ENCODE measurements around the gene CBLL1.

DNA sequence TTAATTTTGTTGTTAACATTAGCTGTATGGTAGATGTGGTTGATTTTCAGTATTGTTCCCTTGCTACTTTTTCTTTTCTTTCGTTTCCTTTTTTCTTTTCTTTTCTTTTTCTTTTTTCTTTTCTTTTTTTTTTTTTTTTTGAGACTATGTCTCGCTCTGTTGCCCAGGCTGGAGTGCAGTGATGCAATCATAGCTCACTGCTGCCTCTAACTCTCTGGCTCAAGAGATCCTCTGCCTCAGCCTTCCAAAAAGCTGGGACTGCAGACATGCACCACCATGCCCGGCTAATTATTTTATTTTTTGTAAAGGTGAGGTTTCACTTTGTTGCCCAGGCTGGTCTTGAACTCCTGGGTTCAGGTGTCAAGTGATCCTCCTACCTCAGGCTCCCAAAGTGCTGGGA lies 44.7 kb downstream of the CBLL1 start:
- TF ChIP-seq, protein P1, sequence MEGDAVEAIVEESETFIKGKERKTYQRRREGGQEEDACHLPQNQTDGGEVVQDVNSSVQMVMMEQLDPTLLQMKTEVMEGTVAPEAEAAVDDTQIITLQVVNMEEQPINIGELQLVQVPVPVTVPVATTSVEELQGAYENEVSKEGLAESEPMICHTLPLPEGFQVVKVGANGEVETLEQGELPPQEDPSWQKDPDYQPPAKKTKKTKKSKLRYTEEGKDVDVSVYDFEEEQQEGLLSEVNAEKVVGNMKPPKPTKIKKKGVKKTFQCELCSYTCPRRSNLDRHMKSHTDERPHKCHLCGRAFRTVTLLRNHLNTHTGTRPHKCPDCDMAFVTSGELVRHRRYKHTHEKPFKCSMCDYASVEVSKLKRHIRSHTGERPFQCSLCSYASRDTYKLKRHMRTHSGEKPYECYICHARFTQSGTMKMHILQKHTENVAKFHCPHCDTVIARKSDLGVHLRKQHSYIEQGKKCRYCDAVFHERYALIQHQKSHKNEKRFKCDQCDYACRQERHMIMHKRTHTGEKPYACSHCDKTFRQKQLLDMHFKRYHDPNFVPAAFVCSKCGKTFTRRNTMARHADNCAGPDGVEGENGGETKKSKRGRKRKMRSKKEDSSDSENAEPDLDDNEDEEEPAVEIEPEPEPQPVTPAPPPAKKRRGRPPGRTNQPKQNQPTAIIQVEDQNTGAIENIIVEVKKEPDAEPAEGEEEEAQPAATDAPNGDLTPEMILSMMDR (IDR thresholded peaks at IDR 0.05): no peak
- TF ChIP-seq, protein P2, sequence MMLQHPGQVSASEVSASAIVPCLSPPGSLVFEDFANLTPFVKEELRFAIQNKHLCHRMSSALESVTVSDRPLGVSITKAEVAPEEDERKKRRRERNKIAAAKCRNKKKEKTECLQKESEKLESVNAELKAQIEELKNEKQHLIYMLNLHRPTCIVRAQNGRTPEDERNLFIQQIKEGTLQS (CRISPR knock-in tag; conservative IDR thresholded peaks at IDR 0.05): no peak
- TF ChIP-seq, protein P3, sequence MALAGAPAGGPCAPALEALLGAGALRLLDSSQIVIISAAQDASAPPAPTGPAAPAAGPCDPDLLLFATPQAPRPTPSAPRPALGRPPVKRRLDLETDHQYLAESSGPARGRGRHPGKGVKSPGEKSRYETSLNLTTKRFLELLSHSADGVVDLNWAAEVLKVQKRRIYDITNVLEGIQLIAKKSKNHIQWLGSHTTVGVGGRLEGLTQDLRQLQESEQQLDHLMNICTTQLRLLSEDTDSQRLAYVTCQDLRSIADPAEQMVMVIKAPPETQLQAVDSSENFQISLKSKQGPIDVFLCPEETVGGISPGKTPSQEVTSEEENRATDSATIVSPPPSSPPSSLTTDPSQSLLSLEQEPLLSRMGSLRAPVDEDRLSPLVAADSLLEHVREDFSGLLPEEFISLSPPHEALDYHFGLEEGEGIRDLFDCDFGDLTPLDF (CRISPR knock-in tag; IDR thresholded peaks at IDR 0.05): no peak
- no peak for TF ChIP-seq JUN (CRISPR knock-in tag; IDR thresholded peaks at IDR 0.05)
- no peak for TF ChIP-seq CREB1 (CRISPR knock-in tag; IDR thresholded peaks at IDR 0.05)
- TF ChIP-seq GABPB1 (CRISPR knock-in tag; IDR thresholded peaks at IDR 0.05): no peak
- TF ChIP-seq SP1 (CRISPR knock-in tag; conservative IDR thresholded peaks at IDR 0.05): no peak
- no peak for TF ChIP-seq ZNF232 (CRISPR knock-in tag; IDR thresholded peaks at IDR 0.05)

All from WTC11 (cell line).